ENCODE measurements around the gene DCAF8.
"Not testable (repeated sequence)": the region's sequence is repeated elsewhere in the genome, so short reads cannot be mapped to it uniquely, and the experiment has no call there.

The DCAF8 gene

DNA sequence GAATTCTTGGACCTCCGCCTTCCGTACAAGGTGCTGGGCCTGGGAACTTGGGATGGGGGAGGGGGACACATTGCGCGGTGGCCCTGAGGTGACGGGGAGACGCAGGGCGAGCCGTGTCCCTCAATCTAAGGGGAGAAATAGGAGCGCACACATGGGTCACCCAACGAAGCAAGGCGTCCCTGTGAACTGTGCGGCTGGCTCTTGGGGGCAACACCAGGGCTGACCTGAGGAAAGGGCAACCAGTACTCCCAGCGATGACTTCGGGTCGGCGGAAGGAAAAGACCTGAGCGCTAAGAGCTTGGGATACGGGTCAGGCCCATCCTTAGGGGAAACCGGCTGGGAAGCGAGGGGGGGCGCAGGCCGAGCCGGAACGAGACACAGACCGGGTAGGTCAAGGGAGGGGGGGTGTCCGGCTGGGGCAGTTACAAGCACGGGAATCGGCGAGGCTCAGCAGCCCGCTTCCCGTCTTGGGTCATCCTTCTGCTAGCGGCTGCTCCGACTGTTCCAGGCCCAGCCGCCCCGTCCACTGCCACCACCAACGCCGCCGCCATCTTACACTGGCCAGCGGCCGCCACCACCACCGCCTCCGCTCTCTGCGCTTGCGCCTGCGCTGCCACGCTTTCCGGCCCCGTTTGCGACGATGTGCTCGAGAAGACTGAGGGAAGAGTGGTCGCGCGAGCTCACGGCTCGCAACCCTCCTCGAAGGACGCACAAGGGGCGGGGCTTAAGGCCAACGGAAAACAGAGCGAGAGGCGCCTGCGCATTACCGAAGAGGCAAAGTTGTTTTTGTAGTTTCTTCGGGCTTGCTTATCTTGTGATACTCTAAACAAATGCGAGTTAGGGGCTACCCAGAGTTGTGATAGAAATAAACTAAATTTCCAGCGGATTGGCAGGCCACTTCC lies at the start of gene DCAF8:
Gene DCAF8 (minus strand): TSS at position 657 of the 902 bp plus-strand sequence. CDS start 18,541 bp downstream, outside the sequence.
- DNase-seq = peak; percentile 96

DNA sequence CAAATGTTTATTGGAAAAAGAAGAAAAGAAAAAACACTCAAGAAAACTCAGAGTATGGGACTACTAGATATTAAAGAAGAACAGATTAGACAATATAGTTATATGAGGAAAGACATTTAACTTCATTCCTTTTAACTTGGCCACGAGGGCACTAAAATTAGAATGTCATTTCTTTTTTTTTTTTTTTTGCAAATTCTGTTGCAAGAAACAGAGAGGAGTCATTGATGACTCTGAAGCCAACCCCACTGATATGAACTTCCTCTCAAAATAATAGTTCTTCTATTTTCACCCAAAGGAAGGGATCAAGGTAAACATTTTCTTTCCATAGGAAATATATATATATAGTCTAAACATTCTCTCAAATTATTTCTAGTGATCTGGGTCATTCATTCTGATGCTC lies 47.2 kb upstream of the DCAF8 start:
- DNase-seq = no peak

DNA sequence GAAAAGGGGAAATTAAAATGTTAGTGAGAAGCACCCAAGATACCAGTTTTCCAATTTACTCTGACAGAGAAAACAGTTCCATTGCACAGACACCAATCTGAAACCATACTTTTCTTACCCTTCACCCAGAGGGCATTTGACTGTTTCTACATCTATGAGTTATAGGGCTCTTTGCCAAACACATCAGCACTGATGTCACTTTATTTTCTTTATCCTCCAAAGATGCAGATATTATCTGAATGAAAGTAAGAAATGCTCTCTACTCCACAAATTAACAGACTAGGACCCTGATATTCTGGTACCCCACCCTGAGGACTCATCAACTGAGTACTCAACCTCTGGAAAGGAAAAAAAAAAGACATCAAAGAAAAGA lies 46.8 kb upstream of the DCAF8 start:
- no peak for DNase-seq

DNA sequence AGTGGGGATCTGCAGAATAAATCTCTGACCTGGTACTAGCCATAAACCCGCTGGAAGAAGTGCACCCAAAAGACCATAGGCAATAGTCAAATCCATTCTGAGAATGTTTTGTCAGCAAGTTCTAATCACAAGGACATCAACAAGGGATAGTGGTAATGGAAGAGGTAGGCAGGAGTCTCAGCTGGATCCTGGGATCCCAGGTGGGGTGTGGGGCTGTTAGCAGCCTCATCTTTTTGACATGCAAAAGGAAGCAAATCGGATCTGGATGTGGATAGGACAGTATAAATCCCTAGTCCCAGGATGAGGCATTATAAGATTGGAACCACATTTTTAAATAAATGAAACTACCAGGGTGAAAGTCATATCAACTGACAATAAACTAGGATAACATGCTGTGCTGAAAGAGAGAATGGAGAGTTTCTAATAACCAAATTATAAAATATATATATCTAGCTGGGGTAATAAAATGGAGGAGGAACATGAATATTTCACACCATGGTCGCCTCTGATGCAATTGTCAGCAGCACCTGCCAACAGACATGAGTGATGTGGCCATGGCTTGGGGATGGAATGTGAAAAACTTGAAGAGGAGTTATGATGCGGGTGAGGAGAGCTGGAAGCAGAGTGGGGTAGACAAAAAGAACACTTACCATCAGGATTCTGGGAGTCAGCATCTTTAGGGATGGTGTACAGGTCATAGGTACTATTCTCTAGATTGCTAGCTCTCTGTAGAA lies 46.3 kb upstream of the DCAF8 start:
- DNase-seq = no peak

DNA sequence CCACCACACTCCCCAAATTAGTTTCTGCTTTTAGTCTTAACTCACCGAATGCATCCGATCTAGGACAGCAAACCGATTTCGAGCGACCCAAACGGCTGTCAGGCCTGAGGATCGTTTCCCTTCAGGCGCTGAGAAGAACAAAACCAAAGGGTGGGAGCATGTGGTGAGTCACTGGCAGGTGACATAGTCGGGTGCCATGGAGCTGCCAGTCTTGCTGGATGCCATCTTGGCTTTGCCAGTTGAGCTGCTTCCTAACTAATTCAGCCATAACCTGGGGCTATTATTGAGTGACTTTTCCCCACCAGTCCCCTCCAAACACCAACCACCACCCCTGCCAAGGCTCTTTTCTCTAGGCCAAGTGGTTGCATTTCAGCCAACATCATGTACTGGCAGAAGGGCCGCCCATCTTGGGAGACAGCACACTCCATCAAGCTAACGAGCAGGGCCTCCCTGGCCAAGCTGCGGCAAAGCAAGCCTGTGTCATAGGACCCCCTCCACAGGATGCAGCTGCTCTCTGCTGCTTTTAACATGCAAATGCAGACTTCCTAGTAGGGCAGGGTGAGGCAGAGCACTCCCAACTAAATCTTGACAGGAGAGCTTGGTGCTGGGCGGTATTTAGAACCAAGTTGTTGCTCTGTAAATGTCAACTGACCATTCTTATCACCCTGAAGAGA lies 44.9 kb upstream of the DCAF8 start:
- DNase-seq = no peak

DNA sequence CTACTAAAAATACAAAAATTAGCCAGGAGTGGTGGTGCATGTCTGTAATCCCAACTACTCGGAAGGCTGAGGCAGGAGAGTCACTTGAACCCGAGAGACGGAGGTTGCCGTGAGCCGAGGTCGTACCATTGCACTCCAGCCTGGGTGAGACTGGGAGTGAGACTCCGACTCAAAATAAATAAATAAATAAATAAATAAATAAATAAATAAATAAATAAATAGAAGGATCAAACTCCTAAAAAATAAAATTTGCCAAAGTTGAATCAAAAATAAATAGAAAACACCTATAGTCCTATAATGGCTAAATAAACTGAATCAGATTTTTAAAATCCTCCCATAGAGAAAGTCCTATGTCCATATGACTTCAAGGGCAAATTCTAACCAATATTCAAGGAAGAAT lies 37.8 kb upstream of the DCAF8 start:
- no peak for DNase-seq

DNA sequence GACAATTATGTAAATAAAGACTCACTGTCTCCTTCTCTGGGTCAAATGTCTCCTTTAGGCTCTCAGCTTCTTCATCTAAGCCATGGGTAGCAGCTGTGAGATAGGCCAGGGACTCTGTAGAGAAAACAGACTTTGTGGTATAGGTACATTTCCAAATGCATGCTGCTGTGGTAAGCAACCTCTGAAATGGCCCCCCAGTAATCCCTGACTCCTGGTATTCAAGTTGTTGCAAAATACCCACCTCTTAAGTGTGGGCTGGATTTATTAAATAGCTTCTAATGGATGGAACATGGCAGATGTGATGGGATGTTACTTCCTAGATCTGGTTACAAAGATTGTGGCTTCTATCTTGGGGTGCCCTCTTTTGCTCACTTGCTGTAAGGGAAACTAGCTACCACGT lies 33.7 kb upstream of the DCAF8 start:
- no peak for DNase-seq

DNA sequence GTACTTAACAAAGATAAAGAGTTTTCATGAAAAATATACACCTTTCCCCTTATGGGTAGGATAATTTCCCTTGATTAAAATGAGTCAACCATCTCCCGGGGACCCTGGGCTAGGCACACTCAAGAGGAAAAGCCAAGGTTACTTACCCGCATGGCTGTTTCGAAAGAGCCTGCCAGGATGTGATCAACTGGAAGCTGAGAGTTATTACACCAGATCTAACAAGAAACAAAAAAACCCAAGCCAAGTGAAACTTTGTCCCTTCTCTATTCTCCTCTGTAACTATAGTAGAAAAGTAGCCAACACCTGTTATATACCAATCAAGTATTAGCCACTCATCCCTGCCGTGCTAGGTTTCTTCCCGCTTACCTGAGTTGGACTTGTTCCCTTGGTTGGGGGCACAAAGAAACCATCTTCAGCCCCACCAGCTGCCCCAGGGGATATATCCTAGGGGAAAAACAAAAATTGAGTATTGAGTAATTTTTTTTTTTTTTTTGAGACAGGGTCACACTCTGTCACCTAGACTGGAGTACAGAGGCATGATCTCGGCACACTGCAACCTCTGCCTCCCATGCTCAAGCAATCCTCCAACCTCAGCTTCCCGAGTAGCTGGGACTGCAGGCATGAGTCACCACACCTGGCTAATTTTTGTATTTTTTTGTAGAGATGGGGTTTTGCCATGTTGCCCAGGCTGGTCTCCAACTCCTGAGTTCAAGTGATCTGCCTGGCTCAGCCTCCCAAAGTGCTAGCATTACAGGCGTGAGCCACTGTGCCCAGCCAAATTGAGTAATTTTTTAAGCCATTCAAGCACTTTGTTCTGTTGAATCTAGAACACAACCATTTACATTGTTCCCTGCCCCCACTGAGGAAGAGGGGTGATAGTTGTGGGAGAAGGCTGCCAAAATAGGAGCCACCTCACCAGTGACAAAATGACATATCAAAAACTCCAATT lies 30.9 kb upstream of the DCAF8 start:
- DNase-seq = no peak

DNA sequence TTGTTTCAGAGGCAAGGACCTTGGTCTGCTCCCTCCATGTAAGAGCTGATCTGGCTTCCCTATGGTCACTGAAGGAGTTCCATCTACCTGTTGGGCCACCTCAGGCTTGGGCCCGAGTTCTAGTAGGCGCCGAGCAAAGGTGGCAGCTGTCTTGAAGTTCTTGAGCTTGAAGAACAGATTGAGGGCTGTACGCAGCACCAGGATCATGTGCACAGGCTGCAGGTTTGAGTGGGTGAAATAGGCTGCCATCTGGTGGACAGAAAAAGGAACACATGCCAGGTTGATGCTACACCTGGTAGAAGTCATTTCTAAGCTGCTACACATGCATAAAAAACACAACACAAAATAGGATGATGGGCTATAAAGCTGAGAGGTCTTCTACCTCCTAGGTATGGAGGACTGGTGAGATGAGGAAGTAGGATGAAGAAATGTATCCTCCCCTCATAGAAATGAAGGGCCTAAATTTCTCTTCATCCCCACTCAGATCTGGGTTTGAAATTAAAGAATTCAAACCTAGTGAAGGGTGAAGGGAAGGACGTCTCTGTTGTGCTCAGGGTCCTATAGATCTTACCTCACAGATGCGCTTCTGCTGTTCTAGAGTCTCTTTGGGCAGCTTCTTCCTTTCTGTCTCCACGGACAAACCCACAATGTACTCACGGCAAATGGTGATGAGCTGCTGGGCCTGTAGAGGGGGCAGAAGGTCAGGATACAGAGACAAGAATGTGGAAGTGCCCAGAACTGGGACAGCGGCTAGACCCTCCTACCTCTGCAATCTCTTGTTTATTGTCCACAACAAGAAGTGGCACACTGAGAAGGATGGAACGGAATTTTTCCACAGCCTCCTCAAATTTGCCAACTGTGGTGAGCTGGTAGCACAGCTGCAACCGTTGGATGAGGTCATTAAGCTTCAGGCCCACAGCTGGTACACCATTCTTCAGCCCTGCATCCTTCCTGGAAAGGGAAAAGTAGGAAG lies 29.2 kb upstream of the DCAF8 start:
- peak; percentile 65 for DNase-seq

DNA sequence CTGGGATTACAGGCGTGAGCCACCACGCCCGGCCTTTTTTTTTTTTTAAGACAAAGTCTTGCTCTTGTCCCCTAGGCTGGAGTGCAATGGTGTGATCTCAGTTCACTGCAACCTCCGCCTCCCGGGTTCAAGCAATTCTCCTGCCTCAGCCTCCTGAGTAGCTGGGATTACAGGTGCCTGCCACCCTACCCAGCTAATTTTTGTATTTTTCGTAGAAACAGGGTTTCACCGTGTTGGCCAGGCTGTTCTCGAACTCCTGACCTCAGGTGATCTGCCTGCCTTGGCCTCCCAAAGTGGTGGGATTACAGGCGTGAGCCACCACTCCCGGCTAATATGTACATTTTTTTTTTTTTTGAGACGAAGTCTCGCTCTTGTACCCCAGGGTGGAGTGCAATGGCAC lies 25.4 kb upstream of the DCAF8 start:
- DNase-seq = not testable (repeated sequence)

DNA sequence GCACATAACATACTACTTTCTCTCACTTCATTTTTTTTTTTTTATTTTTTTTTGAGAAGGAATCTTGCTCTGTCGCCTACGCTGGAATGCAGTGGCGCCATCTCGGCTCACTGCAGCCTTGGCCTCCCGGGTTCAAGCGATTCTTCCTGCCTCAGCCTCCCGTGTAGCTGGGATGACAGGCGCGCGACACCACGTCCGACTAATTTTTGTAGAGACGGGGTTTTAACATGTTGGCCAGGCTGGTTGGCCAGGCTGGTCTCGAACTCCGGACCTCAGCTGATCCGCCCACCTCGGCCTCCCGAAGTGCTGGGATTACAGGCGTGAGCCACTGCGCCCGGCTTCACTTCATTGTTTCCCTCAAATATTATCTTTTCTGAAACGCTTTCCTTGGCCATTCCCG lies 23.2 kb upstream of the DCAF8 start:
- no peak for DNase-seq

DNA sequence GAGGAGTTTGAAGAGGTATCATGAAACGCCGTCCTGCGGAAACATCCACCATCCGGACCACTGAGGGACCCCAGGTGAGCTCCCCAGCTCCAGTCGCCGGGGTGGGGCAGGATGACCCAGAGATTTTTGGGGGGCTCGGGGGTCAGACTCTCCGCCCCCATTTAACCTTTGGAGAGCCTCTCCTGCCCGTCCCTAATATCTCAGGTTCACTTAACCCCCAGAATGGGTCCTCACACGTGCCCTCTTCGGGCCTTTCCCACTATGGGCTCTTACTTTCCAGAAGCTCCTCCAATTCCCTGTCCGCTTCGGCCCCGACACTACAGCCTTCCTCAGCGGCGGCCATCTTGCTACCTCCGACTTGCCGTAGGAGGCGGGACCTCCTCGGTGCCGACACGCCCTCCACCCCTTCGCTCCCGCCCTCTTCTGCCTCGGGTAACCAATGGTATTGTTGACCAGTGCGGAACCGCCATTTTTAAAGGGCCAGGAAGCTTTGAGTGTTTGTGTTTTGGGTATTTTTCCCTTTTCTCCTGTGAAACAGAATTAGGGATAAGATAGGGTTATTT lies 22.5 kb upstream of the DCAF8 start, which contains the start of gene PEX19:
Gene PEX19 (minus strand): TSS at position 352 of the 563 bp plus-strand sequence. CDS start 9 bp downstream, at position 343.
- peak; percentile 86 for DNase-seq

DNA sequence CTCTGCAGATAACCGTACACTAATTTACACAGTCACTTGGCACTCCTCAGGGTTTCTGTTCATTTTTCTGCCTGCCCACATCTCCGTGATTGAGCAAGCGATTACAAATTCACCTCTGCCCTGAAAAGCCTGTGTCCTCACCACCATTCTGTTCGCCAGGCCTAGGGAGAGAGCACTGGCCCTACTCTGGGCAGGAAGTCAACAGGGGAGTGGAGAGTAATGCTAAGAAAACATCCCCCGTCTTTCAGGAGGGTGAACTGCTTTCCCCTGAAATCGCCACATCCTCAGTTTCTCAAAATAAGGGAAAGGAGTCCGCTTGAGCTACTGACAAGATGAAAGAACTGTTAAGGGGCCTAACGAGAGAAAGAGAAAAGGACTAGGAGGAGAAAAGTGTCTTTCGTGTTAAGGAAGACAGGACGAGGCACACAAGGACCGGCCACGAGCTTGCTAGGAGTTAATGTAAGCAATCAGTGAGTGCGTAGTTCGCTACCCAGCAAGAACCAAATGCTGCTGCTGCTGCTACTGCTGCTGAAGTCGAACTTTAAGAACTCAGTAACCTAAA lies 22.0 kb upstream of the DCAF8 start:
- no peak for DNase-seq

DNA sequence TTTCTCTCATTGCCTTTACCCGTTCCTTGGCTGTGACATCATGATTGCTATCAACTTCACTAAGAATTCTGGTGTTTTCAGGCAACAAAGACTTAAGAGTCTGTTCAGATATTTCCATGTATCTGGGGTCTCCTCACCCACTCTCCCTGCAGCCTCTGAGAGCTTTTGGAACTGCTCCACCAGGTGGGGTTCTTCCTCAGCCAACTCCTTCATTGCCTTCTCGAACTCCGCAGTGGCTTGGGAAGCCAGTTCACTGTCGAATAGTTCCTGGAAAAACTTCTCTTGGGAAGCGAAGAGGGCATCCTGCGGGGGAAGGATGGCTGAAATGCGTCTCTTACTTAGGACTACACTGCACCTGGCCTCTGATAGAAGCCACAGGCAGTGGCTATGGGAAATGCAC lies 20.5 kb upstream of the DCAF8 start:
- no peak for DNase-seq

DNA sequence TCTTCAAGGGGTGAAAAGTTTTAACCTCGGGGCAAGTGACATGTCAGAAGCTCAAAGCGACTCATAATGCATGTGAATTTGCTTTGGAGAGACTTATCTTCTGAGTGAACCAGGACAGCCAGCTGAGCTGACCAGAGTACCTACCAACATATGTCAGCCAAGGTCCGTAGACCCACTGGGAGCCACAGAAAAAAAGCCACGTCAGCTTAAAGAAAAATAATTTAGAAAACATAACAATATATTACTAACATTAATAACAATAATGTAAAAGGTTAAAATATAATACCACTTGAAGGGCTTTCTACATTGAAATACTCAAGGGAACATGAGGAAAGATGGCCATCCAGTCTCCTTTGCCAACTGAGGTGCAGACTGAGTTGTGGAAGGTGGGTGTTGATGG lies 15.6 kb upstream of the DCAF8 start:
- DNase-seq = no peak

DNA sequence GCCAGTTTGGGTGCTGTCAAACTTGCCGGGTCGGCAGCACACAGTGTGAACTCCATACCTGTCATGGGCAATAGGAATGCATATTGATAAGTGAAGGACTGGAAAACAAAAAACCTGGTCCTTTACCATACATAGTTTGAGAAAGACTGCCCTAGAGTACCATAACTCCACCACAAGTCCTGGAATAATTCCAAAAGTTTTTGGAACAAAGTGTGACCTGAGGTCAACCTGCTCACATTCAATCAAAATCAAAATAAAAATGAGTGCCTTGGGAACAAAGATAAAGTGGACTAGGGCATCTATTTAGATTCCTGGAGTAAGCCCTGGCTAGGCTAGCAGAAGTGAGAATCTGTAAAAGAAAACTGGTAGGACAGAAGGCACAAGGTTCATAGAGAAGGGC lies 15.0 kb upstream of the DCAF8 start:
- no peak for DNase-seq

DNA sequence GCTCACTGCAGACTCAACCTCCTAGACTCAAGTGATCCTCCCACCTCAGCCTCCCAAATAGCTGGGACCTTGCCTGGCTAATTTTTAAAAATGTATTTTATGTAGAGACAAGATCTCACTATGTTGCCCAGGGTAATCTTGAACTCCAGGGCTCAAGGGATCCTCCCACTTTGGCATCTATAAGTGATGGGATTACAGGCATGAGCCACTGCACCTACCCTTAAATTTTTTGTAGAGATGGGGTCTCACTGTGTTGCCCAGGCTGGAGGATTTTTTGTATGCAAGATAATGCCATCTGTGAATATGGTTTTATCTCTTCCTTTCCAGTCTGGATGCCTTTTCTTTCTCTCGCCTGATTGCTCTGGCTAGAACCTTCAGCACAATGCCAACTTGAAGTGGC lies 8.7 kb upstream of the DCAF8 start:
- no peak for DNase-seq

DNA sequence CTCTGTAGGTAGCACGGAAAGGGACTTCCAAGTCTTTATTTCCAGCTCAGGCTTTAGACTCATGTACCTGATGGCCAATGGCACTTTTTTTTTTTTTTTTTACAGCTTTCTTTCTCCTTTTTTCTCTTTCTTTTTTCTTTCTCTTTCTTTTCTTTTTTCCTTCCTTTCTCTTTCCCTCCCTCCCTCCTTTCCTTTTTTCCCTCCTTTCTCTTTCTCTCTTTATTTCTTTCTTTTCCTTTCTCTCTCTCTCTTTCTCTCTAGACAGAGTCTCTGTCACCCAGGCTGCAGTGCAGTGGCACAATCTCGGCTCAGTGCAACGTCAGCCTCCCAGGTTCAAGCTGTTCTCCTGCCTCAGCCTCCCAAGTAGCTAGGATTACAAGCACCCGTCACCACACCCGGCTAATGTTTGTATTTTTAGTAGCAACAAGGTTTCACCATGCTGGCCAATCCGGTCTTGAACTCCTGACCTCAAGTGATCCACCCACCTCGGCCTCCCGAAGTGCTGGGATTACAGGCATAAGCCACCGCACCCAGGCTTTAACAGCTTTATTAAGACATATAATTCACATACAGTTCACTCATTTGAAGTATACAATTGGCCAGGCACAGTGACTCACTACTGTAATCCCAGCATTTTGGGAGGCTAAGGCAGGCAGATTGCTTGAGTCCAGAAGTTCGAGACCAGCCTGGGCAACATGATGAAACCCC lies 5.1 kb upstream of the DCAF8 start:
- DNase-seq = no peak

DNA sequence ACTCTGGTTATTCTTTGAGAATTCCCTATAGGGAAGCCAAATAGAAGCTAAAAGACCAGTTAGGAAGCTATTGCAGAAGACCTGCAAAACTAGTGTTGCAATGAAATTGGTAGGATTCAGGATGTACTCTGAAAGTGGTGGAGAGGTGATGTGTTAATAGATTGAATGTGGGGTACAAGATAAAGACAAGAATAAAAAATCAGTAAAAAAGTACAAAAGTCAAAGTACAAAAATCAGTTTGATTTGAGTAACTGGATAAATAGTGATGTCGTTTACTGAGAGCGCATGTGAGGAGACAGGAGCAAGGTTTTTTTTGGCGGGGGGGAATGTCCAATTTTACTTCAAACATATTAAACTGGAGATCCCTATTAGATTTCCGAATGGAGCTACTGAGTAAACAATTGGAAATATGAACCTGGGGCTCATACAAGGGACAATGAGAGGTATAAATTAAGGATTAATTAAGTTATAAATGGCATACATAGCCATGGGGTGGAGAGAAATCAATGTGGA lies 2.5 kb upstream of the DCAF8 start:
- DNase-seq = no peak

DNA sequence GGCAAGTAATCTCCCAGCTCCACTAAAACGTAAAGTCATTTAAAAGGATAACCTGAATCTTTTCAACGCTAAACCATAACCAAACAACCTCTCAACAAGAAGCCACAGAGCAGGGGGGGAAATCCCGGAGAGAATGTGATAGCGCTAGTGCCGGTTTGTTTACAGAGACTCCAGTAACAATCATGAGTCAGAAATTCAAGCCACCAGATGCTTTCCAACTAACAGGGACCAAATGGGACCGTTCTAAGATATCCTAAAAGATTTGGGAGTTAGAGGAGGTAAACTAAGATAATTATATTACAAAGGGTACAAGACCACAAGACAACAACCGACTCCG lies 825 bp downstream of the DCAF8 start:
- peak; percentile 10 for DNase-seq
